Activated CD8-positive, alpha-beta memory T cell treated with anti-CD3 and anti-CD28 coated beads for 1 hour (primary cell): ENCODE results near the gene CUX1.

Source experiments
- DNase-seq, 2 donors: peaks; one replicate each; pipeline ENCODE4 v3.0.0-alpha.2; 2020; ENCODE audit warnings: low read depth in 1 of 2; ENCODE audit errors: extremely low read depth in 1 of 2

The CUX1 gene

GRCh38 chr7:102089175-102090098 is 272.0 kb downstream of the CUX1 start:
- DNase-seq = no peak

- no peak for DNase-seq
Observed at GRCh38 chr7:102093599-102094315, 276.3 kb downstream of the CUX1 start.

- DNase-seq = no peak
Observed at GRCh38 chr7:102094316-102094650, 276.9 kb downstream of the CUX1 start.

GRCh38 chr7:102095321-102096011 is 278.0 kb downstream of the CUX1 start:
- DNase-seq = no peak

GRCh38 chr7:102096012-102096332 is 278.5 kb downstream of the CUX1 start:
- DNase-seq = no peak

GRCh38 chr7:102096706-102097427 is 279.4 kb downstream of the CUX1 start:
- no peak for DNase-seq

- DNase-seq = no peak
Observed at GRCh38 chr7:102097601-102098161, 280.3 kb downstream of the CUX1 start.

- DNase-seq = no peak
Observed at GRCh38 chr7:102098986-102099385, 281.6 kb downstream of the CUX1 start.

- DNase-seq = no peak
Observed at GRCh38 chr7:102099474-102099873, 282.0 kb downstream of the CUX1 start.

- DNase-seq = no peak
Observed at GRCh38 chr7:102101111-102101551, 283.7 kb downstream of the CUX1 start.

- DNase-seq = no peak
Observed at GRCh38 chr7:102101926-102102325, 284.5 kb downstream of the CUX1 start.

GRCh38 chr7:102103027-102103372 is 285.6 kb downstream of the CUX1 start:
- no peak for DNase-seq

GRCh38 chr7:102104245-102104644 is 286.8 kb downstream of the CUX1 start:
- no peak for DNase-seq

GRCh38 chr7:102106625-102107024 is 289.2 kb downstream of the CUX1 start:
- no peak for DNase-seq

GRCh38 chr7:102107474-102108104 is 290.2 kb downstream of the CUX1 start:
- DNase-seq = no peak

- DNase-seq = no peak
Observed at GRCh38 chr7:102111061-102112041, 293.9 kb downstream of the CUX1 start.

GRCh38 chr7:102115181-102115580 is 297.8 kb downstream of the CUX1 start:
- no peak for DNase-seq

- DNase-seq = no peak
Observed at GRCh38 chr7:102115931-102116330, 298.5 kb downstream of the CUX1 start.

- DNase-seq = no peak
Observed at GRCh38 chr7:102117743-102118142, 300.3 kb downstream of the CUX1 start.
